ENCODE data around the gene GPR3.

DNA sequence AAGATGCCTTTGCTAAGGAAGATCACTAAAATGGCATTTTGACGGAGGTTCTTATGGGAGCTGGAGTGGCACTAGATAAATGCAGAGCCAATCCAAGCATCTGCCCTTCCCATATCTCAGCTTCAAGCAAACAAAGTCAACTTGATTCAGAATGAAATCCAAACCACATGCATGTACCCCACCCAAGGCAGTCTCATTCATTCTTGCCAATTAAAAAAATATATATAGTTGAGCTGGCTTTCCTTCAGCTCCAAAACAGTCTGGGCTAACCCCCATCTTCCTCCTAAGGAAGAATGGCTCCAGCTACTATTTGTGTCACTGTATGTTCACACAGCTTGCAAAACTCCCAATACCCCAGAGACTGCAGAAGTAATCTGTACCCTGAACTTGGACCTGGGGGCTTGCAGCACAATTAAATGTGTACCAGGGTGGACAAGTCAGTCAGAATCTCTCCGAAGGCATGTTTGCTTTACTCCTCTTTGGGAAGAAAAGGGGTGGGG is 35.4 kb downstream of the GPR3 start:
- TF ChIP-seq, protein P1, sequence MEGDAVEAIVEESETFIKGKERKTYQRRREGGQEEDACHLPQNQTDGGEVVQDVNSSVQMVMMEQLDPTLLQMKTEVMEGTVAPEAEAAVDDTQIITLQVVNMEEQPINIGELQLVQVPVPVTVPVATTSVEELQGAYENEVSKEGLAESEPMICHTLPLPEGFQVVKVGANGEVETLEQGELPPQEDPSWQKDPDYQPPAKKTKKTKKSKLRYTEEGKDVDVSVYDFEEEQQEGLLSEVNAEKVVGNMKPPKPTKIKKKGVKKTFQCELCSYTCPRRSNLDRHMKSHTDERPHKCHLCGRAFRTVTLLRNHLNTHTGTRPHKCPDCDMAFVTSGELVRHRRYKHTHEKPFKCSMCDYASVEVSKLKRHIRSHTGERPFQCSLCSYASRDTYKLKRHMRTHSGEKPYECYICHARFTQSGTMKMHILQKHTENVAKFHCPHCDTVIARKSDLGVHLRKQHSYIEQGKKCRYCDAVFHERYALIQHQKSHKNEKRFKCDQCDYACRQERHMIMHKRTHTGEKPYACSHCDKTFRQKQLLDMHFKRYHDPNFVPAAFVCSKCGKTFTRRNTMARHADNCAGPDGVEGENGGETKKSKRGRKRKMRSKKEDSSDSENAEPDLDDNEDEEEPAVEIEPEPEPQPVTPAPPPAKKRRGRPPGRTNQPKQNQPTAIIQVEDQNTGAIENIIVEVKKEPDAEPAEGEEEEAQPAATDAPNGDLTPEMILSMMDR (IDR thresholded peaks at IDR 0.05), result no peak
- TF ChIP-seq EP300 (IDR thresholded peaks at IDR 0.05), result no peak
- TF ChIP-seq POLR2AphosphoS5 (IDR thresholded peaks at IDR 0.05), result no peak

All from stomach (tissue), 4 donors.